HuH-7 (cell line): ENCODE measurements around the gene PEDS1.
A peak's percentile ranks its signal among the peaks of the same experiment; 100 is the strongest.
"Not testable (repeated sequence)": the region's sequence is repeated elsewhere in the genome, so short reads cannot be mapped to it uniquely, and the experiment has no call there.

ENCODE experiments used
- DNase-seq: peaks from one replicate; pipeline ENCODE4 v3.0.0; 2011; ENCODE audit warnings: low spot score

The PEDS1 gene

GRCh38 chr20:50153500-50154377 lies at the start of gene PEDS1:
TSS of gene PEDS1 (minus strand) at chr20:50153723. CDS start at chr20:50153637, 86 bp downstream.
- peak; percentile 99 for DNase-seq

GRCh38 chr20:50202677-50203076 lies 49.2 kb upstream of the PEDS1 start:
- no peak for DNase-seq

GRCh38 chr20:50201710-50202109 lies 48.2 kb upstream of the PEDS1 start:
- DNase-seq = not testable (repeated sequence)

- DNase-seq = no peak
These were observed 47.1 kb upstream of the PEDS1 start for GRCh38 chr20:50200482-50201104.

GRCh38 chr20:50199703-50200102 lies 46.2 kb upstream of the PEDS1 start:
- DNase-seq = no peak

- DNase-seq = no peak
These were observed 45.2 kb upstream of the PEDS1 start for GRCh38 chr20:50198716-50199115.

- no peak for DNase-seq
These were observed 44.7 kb upstream of the PEDS1 start for GRCh38 chr20:50198180-50198666.

GRCh38 chr20:50197463-50198179 lies 44.1 kb upstream of the PEDS1 start:
- no peak for DNase-seq

- no peak for DNase-seq
These were observed 43.4 kb upstream of the PEDS1 start for GRCh38 chr20:50196896-50197295.

GRCh38 chr20:50196248-50196647 lies 42.7 kb upstream of the PEDS1 start:
- no peak for DNase-seq

- DNase-seq = no peak
These were observed 42.1 kb upstream of the PEDS1 start for GRCh38 chr20:50195524-50196120.

- DNase-seq = no peak
These were observed 41.5 kb upstream of the PEDS1 start for GRCh38 chr20:50194831-50195523.

- DNase-seq = no peak
These were observed 40.9 kb upstream of the PEDS1 start for GRCh38 chr20:50194422-50194830.

- DNase-seq = no peak
These were observed 40.4 kb upstream of the PEDS1 start for GRCh38 chr20:50193836-50194421.

- no peak for DNase-seq
These were observed 39.8 kb upstream of the PEDS1 start for GRCh38 chr20:50193199-50193835.

- peak; percentile 82 for DNase-seq
These were observed 39.1 kb upstream of the PEDS1 start for GRCh38 chr20:50192364-50193198.

GRCh38 chr20:50191544-50192363 lies 38.2 kb upstream of the PEDS1 start:
- no peak for DNase-seq

GRCh38 chr20:50191065-50191543 lies 37.6 kb upstream of the PEDS1 start:
- DNase-seq = no peak
